Measurements from ENCODE around the gene TGFBR3. TPM values are rescaled to one million over a fixed set of nuclear protein-coding genes. Genes with fewer than 3 reads are reported as not detected.

The TGFBR3 gene
- total RNA-seq, 1 experiment from 2014 or later: 14.5 TPM

GRCh38 chr1:91752324-91752723 lies 133.6 kb downstream of the TGFBR3 start:
- H3K27me3 ChIP-seq (ENCODE audit: control insufficient read depth, insufficient read depth, low read length): no peaks in the 10 kb centered on the region
- peak overlapping the region; percentile 46; the same call in 1 of the 2 replicates for H3K27ac ChIP-seq (ENCODE audit: low read length)
- DNase-seq (ENCODE audit: low read depth, low spot score): no peak
- BruUV-seq (replicated peaks): no TSS peak
- in situ Hi-C loops (cut with HindIII; ENCODE audit: low pct_unique_long_range_greater_than_20kb, low sequenced_read_pairs): no loop called here
- H3K36me3 ChIP-seq (ENCODE audit: control insufficient read depth, insufficient read depth, low read length): no peaks in the 10 kb centered on the region
- CTCF ChIA-PET: interaction anchor here (0.7 kb wide), 1 partner anchor 1667 kb away, joined by 3 read pairs; no protein-coding TSS in a partner anchor
- H3K9me3 ChIP-seq (ENCODE audit: control insufficient read depth, insufficient read depth, low read depth, low read length): peaks cover 4% of the 10 kb centered on the region; the same call in 1 of the 2 replicates
- no peak overlapping the region for H3K4me3 ChIP-seq (ENCODE audit: low read depth in 2 of 2, low read length in 2 of 2)
- POLR2A ChIA-PET: interaction anchor here (0.6 to 0.8 kb wide), 2 partner anchors 10 to 51 kb away, joined by 3 read pairs; no protein-coding TSS in a partner anchor
- intact Hi-C loops (cut with micrococcal nuclease; ENCODE audit: unreplicated experiment): no loop called here
- no peak for ATAC-seq
- H3K4me1 ChIP-seq (ENCODE audit: control insufficient read depth, insufficient read depth, low read length): peaks cover 12% of the 10 kb centered on the region; the same call in 1 of the 2 replicates
- TF ChIP-seq REST (IDR thresholded peaks at IDR 0.05; ENCODE audit: insufficient read depth in 1 of 2, low read depth in 2 of 2, low read length in 1 of 2): no peak
- no peak for TF ChIP-seq CTCF (IDR thresholded peaks at IDR 0.05)
- no peak for TF ChIP-seq TCF7L2 (IDR thresholded peaks at IDR 0.05; ENCODE audit: low read depth, low read length)
- TF ChIP-seq POLR2AphosphoS5 (IDR thresholded peaks at IDR 0.05; ENCODE audit: low read depth, low read length): no peak
- no peak for TF ChIP-seq SIN3A (IDR thresholded peaks at IDR 0.05; ENCODE audit: borderline replicate concordance, insufficient read depth, low read depth, low read length)

GRCh38 chr1:91751275-91751674 lies 134.7 kb downstream of the TGFBR3 start:
- in situ Hi-C loops (cut with HindIII; ENCODE audit: low pct_unique_long_range_greater_than_20kb, low sequenced_read_pairs) (no loop called here), intact Hi-C loops (cut with micrococcal nuclease; ENCODE audit: unreplicated experiment) (no loop called here)
- POLR2A ChIA-PET: interaction anchor here (0.8 kb wide), 1 partner anchor 9 kb away, joined by 3 read pairs; no protein-coding TSS in a partner anchor
- no TSS peak for BruUV-seq (replicated peaks)
- H3K4me1 ChIP-seq (ENCODE audit: control insufficient read depth, insufficient read depth, low read length): peaks cover 12% of the 10 kb centered on the region; the same call in 1 of the 2 replicates
- CTCF ChIA-PET: no interaction called here
- peaks cover 11% of the 10 kb centered on the region; the same call in 1 of the 2 replicates for H3K9me3 ChIP-seq (ENCODE audit: control insufficient read depth, insufficient read depth, low read depth, low read length)
- ATAC-seq (no peak), DNase-seq (ENCODE audit: low read depth, low spot score) (no peak)
- H3K4me3 ChIP-seq (ENCODE audit: low read depth in 2 of 2, low read length in 2 of 2): no peak overlapping the region
- no peaks in the 10 kb centered on the region for H3K27me3 ChIP-seq (ENCODE audit: control insufficient read depth, insufficient read depth, low read length)
- H3K27ac ChIP-seq (ENCODE audit: low read length): peak overlapping the region; percentile 29; the same call in 1 of the 2 replicates
- TF ChIP-seq POLR2AphosphoS5 (IDR thresholded peaks at IDR 0.05; ENCODE audit: low read depth, low read length) (no peak), CTCF (IDR thresholded peaks at IDR 0.05) (no peak), TCF7L2 (IDR thresholded peaks at IDR 0.05; ENCODE audit: low read depth, low read length) (no peak), REST (IDR thresholded peaks at IDR 0.05; ENCODE audit: insufficient read depth in 1 of 2, low read depth in 2 of 2, low read length in 1 of 2) (no peak), SIN3A (IDR thresholded peaks at IDR 0.05; ENCODE audit: borderline replicate concordance, insufficient read depth, low read depth, low read length) (no peak)
- H3K36me3 ChIP-seq (ENCODE audit: control insufficient read depth, insufficient read depth, low read length): no peaks in the 10 kb centered on the region

All from Panc1 (cell line).